GM23248 (cell line): ENCODE measurements around the gene TEX101. TPM values are rescaled to one million over a fixed set of nuclear protein-coding genes. Genes with fewer than 3 reads are reported as not detected.
"Not testable (repeated sequence)": the region's sequence is repeated elsewhere in the genome, so short reads cannot be mapped to it uniquely, and the experiment has no call there.

ENCODE experiments used
- DNase-seq: peaks from one replicate; pipeline ENCODE4 v3.0.0-alpha.2; 2015
- H2AFZ ChIP-seq: fragments of 200-600 bp; sonication (generic); 2 replicates; pipeline ENCODE4 v1.6.1; 2016; ENCODE audit warnings: antibody characterized with exemption
- H3F3A ChIP-seq: fragments of 200-600 bp; sonication (generic); 2 replicates; pipeline ENCODE4 v1.6.1; 2016; ENCODE audit warnings: mild to moderate bottlenecking, antibody characterized with exemption, mixed run types; ENCODE audit not compliant: insufficient read depth
- H3K27ac ChIP-seq: fragments of 200-600 bp; sonication (generic); 2 replicates; pipeline ENCODE4 v1.5.1; 2016; ENCODE audit warnings: mild to moderate bottlenecking
- H3K27me3 ChIP-seq: fragments of 200-600 bp; sonication (generic); replicated peaks from 2 replicates; pipeline ENCODE4 v1.6.1; 2016; ENCODE audit warnings: mild to moderate bottlenecking; ENCODE audit not compliant: insufficient read depth
- H3K36me3 ChIP-seq: fragments of 200-600 bp; sonication (generic); 2 replicates; pipeline ENCODE4 v1.6.1; 2016; ENCODE audit warnings: low read depth, mild to moderate bottlenecking
- H3K4me1 ChIP-seq: fragments of 200-600 bp; sonication (generic); 2 replicates; pipeline ENCODE4 v1.6.1; 2016; ENCODE audit warnings: mild to moderate bottlenecking; ENCODE audit not compliant: insufficient read depth
- H3K4me2 ChIP-seq: fragments of 200-600 bp; sonication (generic); one replicate; pipeline ENCODE4 v1.6.1; 2016; ENCODE audit warnings: mild to moderate bottlenecking; ENCODE audit not compliant: unreplicated experiment
- H3K4me3 ChIP-seq: fragments of 200-600 bp; sonication (generic); 2 replicates; pipeline ENCODE4 v1.5.1; 2016; ENCODE audit warnings: mild to moderate bottlenecking
- H3K79me2 ChIP-seq: fragments of 200-600 bp; sonication (generic); 2 replicates; pipeline ENCODE4 v1.6.1; 2016; ENCODE audit warnings: mild to moderate bottlenecking; ENCODE audit not compliant: insufficient read depth
- H3K9ac ChIP-seq: fragments of 200-600 bp; sonication (generic); 2 replicates; pipeline ENCODE4 v1.6.1; 2016; ENCODE audit warnings: mild to moderate bottlenecking
- H3K9me2 ChIP-seq: fragments of 200-600 bp; sonication (generic); 2 replicates; pipeline ENCODE4 v1.6.1; 2016; ENCODE audit warnings: mixed run types, mild to moderate bottlenecking, moderate library complexity; ENCODE audit not compliant: insufficient read depth
- H3K9me3 ChIP-seq: fragments of 200-600 bp; sonication (generic); one replicate; pipeline ENCODE4 v1.6.1; 2017; ENCODE audit warnings: low read depth
- H4K20me1 ChIP-seq: fragments of 200-600 bp; sonication (generic); 2 replicates; pipeline ENCODE4 v1.6.0; 2016; ENCODE audit not compliant: insufficient read depth
- EZH2 ChIP-seq: fragments of 200-600 bp; sonication (generic); IDR thresholded peaks from 2 replicates; pipeline ENCODE4 v1.6.1; 2018; ENCODE audit warnings: antibody characterized with exemption, mild to moderate bottlenecking; ENCODE audit not compliant: insufficient read depth, poor library complexity, severe bottlenecking
- EZH2phosphoT487 ChIP-seq: fragments of 200-600 bp; sonication (generic); IDR thresholded peaks from 2 replicates; pipeline ENCODE4 v1.6.1; 2018; ENCODE audit warnings: antibody characterized with exemption, moderate library complexity, mild to moderate bottlenecking, low read depth; ENCODE audit not compliant: insufficient read depth
- WGBS, 2 experiments: methylation state at CpG; one replicate each; pipeline ENCODE4 v1.1.6; 2015 to 2017; ENCODE audit warnings: low lambda C conversion rate in 2 of 2, low coverage in 1 of 2; ENCODE audit errors: missing lambda C conversion rate in 2 of 2; 5-methylcytosine and 5-hydroxymethylcytosine counted together
- in situ Hi-C: fragments of 300-500 bp; cut with MboI; formaldehyde crosslinking; loops from 2 replicates; pipeline ENCODE4 v1.15.0; 2020
- polyA plus RNA-seq: library from polyadenylated mRNA; unstranded; fragments of >200 nt; fragmentation: Nextera tagmentation; extraction: Ambion mirVana; gene quantifications from 2 replicates; pipeline ENCODE4 v1.2.1, GENCODE V29; 2016
- total RNA-seq: library from RNA; depleted of rRNA; stranded (reverse); fragments of >200 nt; shearing (Covaris generic); gene quantifications from 2 replicates; pipeline ENCODE4 v1.2.3, GENCODE V29; 2014

The TEX101 gene
- total and polyA plus RNA-seq, 2 experiments from 2014 or later = not detected

DNA sequence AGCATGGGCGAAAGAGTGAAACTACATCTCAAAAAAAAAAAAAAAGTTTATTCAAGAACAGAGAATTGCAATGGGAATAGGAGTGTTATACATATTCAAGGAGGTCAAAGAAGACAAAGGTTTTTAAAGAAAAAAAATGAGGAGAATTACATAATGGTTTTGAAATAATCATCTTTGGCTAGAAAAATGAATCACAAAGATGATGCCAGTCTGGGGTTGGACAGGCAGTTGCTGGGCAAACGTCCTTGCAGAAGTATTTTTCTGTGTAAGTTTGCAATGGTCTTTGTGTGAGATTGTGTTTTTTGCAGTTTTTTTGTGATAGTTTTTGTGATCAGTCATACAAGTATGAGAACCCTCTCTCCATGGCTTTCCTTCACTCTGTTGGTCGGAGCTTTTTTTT is 27.0 kb downstream of the TEX101 start:
- no peak overlapping the region for H3K9ac ChIP-seq
- no peaks in the 10 kb centered on the region for H3K9me3 ChIP-seq
- H3K4me1 ChIP-seq = peaks cover 9% of the 10 kb centered on the region
- 60 to 65% methylated on average over 3 of the region's 3 CpGs for WGBS, 2 experiments
- in situ Hi-C loops = no loop called here
- H3K4me3 ChIP-seq = no peak overlapping the region
- no peaks in the 10 kb centered on the region for H3K79me2 ChIP-seq
- no peak overlapping the region for H3K4me2 ChIP-seq
- H2AFZ ChIP-seq = no peak overlapping the region
- no peaks in the 10 kb centered on the region for H3K27me3 ChIP-seq
- no peak overlapping the region for H3K27ac ChIP-seq
- no peaks in the 10 kb centered on the region for H3K36me3 ChIP-seq
- no peak for TF ChIP-seq EZH2
- no peak for TF ChIP-seq EZH2phosphoT487
- no peaks in the 10 kb centered on the region for H4K20me1 ChIP-seq
- H3F3A ChIP-seq = peaks cover 24% of the 10 kb centered on the region
- peak; percentile 37 for DNase-seq
- H3K9me2 ChIP-seq = no peaks in the 10 kb centered on the region

DNA sequence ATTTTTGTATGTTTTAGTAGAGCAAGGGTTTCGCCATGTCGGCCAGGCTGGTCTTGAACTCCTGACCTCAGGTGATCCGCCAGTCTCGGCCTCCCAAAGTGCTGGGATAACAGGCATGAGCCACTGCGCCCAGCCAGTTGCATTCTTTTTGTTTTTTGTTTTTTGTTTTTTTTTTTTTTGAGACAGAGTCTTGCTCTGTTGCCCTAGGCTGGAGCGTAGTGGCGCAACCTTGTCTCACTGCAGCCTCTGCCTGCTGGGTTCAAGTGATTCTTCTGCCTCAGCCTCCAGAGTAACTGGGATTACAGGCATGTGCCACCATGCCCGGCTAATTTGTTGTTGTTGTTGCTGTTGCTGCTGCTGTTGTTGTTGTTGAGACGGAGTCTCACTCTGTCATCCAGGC is 29.4 kb downstream of the TEX101 start:
- H3F3A ChIP-seq, H3K27ac ChIP-seq, H3K79me2 ChIP-seq, H3K36me3 ChIP-seq, DNase-seq, H3K4me1 ChIP-seq, H3K9me2 ChIP-seq, H3K27me3 ChIP-seq, H3K4me3 ChIP-seq, in situ Hi-C loops, H3K9me3 ChIP-seq, H2AFZ ChIP-seq, H3K9ac ChIP-seq, H3K4me2 ChIP-seq, H4K20me1 ChIP-seq: not testable (repeated sequence)
- 91 to 94% methylated on average over 9 of the region's 9 CpGs for WGBS, 2 experiments

DNA sequence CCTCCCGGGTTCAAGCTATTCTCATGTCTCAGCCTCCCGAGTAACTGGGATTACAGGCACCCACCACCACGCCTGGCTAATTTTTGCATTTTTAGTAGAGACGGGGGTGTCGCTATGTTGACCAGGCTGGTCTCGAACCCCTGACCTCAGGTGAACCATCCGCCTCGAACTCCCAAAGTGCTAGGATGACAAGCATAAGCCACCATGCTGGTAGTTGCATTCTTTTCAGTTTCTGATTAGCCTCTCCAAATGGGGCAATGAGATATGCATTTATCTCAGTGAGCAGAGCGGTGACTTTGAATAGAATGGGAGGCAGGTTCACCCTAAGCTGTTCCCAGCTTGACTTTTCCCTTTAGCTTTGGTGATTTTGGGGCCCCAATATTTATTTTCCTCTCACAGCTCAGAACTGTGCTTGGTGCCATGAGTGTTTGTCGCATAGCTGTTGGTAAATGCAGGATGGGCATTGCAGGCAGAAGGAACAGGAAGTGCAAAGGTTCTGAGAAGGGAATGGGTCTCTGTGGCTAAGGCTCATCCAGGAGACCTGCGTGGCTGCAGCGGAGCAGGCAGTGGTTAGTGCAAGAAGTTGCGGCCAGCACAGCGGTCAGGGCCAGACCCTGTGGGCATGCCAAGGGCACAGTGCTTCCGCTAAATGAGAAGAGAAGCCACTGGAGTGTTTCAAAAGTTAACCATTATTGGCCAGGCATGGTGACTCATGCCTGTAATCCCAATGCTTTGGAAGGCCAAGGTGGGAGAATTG is 30.0 kb downstream of the TEX101 start:
- TF ChIP-seq EZH2 (no peak), EZH2phosphoT487 (no peak)
- DNase-seq = no peak
- no peak overlapping the region for H3K27ac ChIP-seq
- in situ Hi-C loops = loop anchor here (5.0 kb wide), 1 partner anchor 73 kb away; no protein-coding TSS in a partner anchor
- no peaks in the 10 kb centered on the region for H3K27me3 ChIP-seq
- H3K4me2 ChIP-seq = no peak overlapping the region
- no peaks in the 10 kb centered on the region for H3K79me2 ChIP-seq
- no peaks in the 10 kb centered on the region for H4K20me1 ChIP-seq
- no peak overlapping the region for H3K9ac ChIP-seq
- 89% methylated on average over 15 of the region's 15 CpGs for WGBS, 2 experiments
- no peak overlapping the region for H3K4me3 ChIP-seq
- peaks cover 7% of the 10 kb centered on the region; the same call in 1 of the 2 replicates for H3F3A ChIP-seq
- H3K4me1 ChIP-seq = no peaks in the 10 kb centered on the region
- no peaks in the 10 kb centered on the region for H3K9me2 ChIP-seq
- no peaks in the 10 kb centered on the region for H3K36me3 ChIP-seq
- H3K9me3 ChIP-seq = no peaks in the 10 kb centered on the region
- H2AFZ ChIP-seq = no peak overlapping the region

DNA sequence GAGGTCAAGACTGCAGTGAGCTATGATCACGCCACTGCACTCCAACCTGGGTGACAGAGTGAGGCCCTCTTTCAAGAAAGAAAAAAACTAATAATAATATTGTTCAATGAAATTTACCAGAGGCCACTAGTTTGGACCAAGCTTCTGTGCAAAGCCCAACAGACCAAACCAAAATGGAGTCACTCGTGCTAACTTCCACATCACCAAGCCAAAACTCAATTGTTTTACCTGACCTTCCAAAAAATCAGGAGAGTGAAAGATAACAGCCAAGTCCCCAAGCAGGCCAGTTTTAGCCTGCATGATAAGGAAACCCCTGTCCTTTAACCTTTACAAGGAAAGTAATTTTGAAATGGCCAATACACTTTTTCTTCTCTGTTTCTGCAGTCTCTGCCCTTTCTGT is 30.7 kb downstream of the TEX101 start:
- no peaks in the 10 kb centered on the region for H3K9me3 ChIP-seq

More for the DNA sequence above, 30.7 kb downstream of the TEX101 start:
- no peak overlapping the region for H3K9ac ChIP-seq
- TF ChIP-seq EZH2phosphoT487 = no peak
- H4K20me1 ChIP-seq = no peaks in the 10 kb centered on the region
- H3K4me3 ChIP-seq = no peak overlapping the region
- peaks cover 4% of the 10 kb centered on the region; the same call in 1 of the 2 replicates for H3K4me1 ChIP-seq
- WGBS, 2 experiments = 83 to 84% methylated on average over 2 of the region's 2 CpGs
- no peak overlapping the region for H3K27ac ChIP-seq
- DNase-seq = no peak
- peaks cover 7% of the 10 kb centered on the region; the same call in 1 of the 2 replicates for H3F3A ChIP-seq
- H2AFZ ChIP-seq = no peak overlapping the region
- H3K27me3 ChIP-seq = no peaks in the 10 kb centered on the region
- H3K4me2 ChIP-seq = no peak overlapping the region
- in situ Hi-C loops = loop anchor here (5.0 kb wide), 1 partner anchor 72 kb away; no protein-coding TSS in a partner anchor
- H3K9me2 ChIP-seq = no peaks in the 10 kb centered on the region
- no peaks in the 10 kb centered on the region for H3K79me2 ChIP-seq
- H3K36me3 ChIP-seq = no peaks in the 10 kb centered on the region
